Measurements from ENCODE around the gene TRAF3.
"Not testable (repeated sequence)": the region's sequence is repeated elsewhere in the genome, so short reads cannot be mapped to it uniquely, and the experiment has no call there.

The TRAF3 gene

DNA sequence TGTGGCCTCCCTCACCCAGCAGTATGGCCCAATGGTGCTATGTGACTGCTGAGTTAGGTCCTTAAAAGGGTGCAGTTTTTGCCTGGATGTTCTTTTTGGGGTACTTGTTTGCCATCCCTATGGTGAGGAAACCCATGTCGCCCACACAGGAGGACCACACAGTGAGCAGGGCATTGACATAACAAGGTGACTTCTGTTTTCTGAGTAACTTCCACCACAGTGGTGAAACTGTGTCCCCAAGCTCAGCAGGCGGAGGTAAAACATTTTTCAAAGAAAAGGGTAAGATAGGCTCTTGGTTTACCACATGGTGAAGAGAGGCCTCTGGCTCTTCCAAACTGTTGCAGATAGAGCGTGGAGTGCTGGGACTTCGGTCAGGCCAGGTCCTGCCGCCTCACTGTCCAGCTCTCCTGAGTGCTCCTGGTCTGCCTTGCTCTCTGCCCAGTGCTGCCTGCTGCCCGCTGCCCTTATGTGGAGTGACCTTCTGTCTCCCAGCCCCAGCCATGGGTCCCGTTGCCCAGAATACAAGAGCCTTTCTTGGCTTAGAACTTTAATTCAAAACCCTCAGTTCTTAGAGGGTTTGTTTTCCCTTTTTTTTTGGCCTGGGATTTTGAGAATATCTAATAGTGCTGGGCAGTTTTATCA, 54.0 kb downstream of the TRAF3 start:
- no peak for DNase-seq

DNA sequence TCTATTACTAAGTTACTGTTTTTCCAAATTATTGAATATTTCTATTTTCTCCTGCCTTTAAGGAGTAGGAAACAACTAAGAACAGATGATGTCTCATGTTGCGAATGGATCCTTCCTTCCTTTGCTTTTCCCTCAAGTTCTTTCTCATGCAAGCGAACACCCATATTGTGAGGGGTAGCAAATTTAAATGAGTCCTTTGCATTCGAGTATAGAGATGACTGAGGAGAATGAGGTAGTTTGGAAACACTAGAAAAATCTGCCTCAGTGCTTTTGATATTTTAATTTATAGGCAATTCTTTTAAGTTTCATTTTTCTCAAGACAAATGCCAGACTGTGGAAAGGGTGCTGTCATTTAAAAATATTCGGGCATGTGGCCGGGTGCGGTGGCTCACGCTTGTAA, 56.1 kb downstream of the TRAF3 start:
- DNase-seq: no peak

DNA sequence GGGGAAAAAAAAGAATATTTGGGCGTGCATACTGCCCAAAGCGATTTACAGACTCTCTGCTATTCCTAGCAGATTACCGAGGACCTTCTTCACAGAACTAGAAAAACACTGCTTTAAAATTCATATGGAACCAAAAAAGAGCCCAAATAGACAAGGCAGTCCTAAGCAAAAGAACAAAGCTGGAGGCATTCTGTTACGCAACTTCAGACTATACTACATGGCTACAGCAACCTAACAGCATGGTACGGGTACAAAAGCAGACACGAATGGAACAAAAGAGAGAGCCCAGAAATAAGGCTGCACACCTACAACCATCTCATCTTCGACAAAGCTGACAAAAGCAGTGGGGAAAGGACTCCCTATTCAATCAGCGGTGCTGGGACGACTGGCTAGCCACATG, 56.7 kb downstream of the TRAF3 start:
- DNase-seq: no peak

DNA sequence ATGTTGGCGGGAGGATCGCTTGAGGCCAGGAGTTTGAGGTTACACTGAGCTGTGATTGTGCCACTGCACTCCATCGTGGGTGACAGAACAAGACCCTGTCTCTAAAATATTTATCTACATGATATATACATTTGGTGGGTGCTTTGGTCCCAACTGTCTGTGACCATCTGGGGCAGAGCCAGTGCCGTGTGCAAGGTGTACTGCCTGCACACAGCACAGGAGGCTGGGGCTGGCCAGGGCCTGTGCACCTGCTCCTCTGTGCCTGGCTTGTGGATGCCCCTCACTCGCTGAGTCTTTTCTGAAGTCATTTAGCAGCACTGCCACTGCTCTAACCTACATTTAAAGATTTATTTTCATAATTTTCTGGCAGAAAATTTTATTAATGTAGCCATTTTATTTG, 58.7 kb downstream of the TRAF3 start:
- no peak for DNase-seq

DNA sequence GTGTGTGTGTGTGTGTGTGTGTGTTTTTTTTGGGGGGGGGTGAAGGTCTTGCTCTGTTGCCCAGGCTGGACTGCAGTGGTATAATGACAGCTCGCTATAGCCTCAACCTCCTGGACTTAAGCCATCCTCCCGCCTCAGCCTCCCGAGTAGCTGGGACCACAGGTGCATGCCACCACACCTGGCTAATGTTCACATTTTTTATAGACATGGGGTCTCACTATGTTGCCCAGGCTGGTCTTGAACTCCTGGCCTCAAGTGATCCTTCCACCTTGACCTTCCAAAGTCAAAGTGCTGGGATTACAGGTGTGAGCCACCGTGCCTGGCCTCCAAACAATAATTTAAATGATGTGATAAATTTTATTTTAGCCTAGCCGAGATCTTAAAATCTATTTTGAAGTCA, 59.9 kb downstream of the TRAF3 start:
- DNase-seq: not testable (repeated sequence)

DNA sequence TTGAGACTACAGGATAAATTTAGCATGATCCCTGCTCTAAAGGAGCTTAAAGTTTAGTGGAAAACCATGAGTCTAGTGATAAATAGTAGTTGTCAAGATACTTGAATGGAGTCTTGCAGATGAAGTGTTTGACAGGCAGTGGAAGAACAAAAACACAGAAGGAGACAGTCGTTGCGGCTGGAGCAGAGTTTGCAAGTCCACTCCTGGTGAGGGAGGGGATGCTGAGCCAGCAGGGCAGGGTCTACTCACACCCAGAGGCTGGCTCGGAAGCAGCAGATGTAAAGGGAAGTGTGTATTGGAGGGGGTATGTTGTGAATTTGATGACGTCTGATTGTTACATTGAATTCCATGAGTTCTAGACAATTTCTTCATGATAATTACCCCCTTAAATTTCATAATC, 61.3 kb downstream of the TRAF3 start:
- DNase-seq: no peak

DNA sequence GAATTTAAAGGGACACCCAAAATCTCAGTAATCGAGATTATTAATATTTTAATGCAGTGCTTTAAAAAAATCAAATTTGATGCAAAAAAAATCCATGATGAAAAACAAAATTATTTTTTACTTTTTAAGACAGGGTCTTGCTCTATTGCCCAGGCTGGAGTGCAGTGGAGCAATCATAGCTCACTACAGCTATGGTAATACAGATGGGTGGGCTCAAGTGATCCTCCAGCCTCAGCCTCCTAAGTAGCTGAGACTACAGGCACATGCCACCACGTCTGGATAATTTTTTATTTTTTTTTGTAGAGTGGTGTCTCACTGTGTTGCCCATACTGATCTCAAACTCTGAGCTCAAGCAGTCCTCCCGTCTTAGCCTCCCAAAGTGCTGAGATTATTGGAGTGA, 62.9 kb downstream of the TRAF3 start:
- DNase-seq: no peak

DNA sequence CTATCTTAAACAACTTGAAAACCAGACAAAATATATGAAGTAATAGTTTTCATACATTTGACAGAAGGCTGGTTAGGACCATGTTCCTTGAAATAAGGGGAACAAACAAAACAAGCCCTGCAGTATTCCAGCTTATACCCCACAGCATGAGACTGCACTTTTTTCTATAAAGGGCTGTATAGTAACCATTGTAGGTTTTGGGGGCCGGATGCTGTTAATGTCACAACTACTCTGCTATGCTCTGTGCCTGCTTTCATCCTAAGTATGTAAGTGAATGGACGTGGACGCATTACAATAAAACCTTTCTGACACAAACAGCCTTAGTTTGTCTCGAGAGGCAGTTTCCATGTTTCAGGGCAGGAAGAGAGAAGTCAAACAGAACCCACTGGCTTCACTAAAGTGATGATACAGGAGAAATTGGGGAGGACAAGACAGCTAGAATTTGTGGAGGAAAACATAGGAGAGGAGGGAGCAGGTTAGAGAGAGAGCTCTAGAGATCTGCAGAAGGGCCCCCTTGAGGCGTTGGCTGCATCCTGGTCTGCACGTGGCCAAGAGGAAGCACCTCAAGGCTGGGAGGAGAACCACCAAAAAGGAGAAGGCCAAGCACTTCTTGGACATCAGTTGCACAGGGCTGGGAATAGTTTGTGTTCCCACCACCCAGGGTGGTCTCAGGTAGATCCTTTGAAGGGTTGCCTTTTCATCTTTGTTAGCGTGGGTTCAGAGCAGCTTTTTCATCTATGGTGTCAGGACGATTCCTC, 63.7 kb downstream of the TRAF3 start:
- no peak for DNase-seq

DNA sequence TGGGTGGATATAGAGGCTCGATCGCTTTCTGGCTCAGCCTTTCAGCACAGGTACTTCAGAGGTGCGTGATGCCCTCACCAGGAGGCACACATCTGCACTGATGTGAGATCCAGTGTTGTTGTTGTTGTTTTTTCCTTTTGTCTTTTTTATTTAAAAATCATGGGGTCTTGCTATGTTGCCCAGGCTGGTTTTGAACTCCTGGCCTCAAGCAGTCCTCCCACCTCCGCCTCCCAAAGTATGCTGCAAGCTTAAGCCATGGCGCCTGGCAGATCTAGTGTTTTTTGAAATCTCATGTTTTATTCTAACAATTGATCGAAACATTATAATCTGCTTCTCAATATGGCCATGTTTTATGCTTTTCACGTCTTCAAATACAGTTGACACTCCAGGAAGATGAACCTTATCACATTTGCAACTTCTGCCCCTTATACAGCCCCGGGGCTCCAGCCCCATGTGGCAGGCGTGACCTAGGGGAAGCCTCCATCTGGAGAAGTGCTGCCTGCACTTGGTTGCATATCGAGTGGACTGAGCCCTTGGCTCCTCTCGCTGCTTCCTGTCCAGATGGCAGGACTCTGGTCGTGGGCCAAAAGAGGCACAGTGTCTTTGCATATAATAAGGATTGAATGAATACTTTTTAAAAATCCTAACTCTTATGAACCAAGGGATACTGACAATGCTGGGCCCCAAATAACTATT, 71.7 kb downstream of the TRAF3 start:
- DNase-seq: no peak

- no peak for DNase-seq
Measured at GRCh38 chr14:102849526-102850379, 72.5 kb downstream of the TRAF3 start.

- DNase-seq: no peak
Measured at GRCh38 chr14:102853648-102854047, 76.4 kb downstream of the TRAF3 start.

GRCh38 chr14:102854091-102854703, 76.9 kb downstream of the TRAF3 start:
- DNase-seq: no peak

GRCh38 chr14:102856179-102856578, 78.9 kb downstream of the TRAF3 start:
- no peak for DNase-seq

DNA sequence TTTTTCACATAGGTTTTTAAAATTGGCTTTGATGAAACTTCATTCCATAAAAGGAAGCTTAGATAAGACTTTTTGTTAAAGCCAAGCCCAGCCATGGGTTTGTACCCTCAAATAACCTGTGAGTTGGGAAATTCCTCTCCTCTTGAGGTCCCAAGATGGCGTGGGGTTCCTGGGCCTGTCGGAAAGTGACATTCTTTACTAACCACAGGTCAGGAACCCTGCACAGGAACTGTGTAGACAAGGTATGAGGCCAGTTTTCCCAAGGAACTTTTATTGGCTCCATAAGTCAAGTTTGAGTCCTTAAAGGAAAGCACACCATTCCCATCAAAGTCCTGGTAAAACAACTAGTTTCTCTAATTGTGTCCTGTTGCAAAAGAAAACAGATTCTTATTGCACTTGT, 80.2 kb downstream of the TRAF3 start:
- DNase-seq: no peak

- DNase-seq: no peak
Measured at GRCh38 chr14:102859911-102860310, 82.7 kb downstream of the TRAF3 start.

DNA sequence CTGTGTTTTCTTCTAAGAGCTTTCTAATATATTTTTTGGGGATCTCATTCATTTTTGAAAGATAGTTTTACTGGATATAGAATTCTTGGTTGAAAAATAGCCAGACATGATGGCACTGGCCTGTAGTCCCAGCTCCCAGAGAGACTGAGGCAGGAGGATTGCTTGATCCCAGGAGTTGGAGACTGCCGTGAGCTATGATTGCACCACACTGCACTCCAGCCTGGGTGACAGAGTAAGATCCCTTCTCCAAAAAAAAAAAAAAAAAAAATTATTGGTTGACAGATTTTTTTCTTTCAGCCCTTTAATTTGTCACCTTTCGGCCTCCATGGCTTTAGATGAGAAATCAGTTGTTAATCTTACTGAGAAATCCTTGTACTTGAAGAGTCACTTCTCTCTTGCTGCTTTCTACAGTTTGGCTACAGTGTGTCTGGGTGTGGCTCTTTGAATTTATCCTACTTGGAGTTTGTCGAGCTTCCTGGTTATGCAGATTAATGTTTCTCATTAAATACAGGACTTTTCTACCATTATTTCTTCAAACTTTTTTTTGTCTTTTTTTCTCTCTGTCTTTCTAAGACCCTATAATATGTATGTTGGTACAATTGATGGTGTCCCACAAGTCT, 85.0 kb downstream of the TRAF3 start:
- no peak for DNase-seq

DNA sequence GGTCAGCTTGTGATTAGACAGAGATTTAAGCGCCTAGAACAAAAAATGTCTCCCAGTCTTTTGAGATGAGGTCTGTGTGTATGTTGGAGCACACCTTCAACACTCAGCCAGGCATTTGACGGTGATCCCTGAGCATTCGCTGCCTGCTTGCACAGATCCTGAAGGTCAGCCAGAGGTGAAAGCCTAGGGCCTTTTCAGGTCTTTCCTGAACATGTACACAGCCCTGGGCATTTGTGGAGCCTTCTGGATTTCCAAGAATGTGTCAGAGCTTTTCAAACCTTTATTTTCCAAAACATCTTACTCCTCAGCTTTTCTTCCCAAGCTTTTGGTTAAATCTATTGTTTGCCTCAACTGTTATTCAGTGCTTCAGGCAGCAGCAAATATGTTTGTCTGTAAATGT, 86.1 kb downstream of the TRAF3 start:
- DNase-seq: no peak

GRCh38 chr14:102865916-102866315, 88.7 kb downstream of the TRAF3 start:
- DNase-seq: not testable (repeated sequence)

DNA sequence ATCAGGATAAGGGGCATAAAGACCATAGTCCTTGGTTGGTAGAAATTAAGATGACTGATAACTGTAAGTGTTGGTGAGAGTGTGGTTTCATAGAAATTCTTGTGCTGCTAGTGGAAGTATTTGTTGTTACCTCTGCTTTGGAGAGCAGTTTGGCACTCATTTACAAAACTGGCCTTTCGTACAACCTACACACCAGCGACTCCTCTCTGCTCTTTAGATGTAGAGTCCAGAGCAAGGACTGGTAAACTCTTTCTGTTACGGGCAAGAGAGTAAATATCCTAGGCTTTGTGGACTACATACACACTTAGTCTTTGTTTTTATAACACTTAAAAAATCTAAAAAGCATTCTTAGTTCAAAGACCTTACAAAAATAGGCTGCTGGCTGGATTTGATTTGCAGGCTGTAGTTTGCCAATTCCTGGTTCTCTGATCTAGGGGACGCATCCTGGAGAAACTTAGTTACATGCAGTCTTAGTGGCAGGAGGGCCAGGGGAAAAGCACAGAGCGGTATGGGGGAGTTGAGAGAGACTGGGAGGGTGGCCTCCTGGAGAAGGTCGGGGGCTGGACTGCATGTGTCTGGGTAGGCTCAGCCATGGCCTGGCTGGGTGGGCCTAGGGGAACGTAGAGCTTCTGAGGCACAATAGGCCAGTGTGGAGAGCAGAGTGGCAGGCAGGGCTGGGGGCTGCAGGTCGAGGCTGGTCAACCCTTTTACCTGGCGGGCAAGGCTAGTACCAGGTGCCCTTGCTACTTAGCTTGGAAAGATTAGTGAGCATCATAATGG, 89.9 kb downstream of the TRAF3 start:
- no peak for DNase-seq

DNA sequence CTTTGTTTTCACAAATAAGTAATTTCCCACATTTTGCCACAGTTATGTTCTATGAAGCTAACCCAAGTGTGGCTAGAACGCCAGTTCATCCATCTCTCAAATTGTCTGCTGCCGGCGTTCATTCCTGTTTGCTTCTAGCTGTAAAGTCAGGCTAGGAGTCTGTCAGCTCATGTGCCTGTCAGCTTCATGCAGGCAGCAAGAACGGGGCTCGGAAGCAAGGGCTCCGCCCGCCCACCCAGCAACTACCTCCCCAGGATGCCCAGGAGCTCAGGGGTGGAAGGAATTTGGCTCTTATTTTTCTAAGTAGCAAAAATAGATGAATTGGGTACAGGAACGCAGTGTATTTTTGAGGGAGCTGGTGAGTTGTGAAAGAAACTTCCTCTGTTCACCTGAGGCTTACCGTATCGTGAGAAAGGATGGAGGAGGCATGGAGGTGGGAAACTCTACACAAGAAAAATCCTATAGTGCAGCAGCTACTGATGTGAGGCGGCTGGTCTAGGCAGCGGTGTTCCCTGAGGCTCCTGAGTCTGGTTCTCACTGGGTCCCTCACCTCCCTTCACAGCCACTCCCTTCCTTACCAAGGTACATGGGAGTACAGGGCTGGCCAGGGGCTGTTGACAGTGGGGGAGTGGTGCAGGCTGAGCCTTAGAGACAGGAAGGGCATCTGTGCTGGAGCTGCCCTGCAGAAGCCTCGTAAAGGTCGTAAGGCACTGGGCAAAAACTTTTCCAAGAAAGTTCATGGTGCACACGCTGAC, 90.8 kb downstream of the TRAF3 start:
- no peak for DNase-seq

All from GOT3 (cell line).